ENCODE results near the gene AADACL2.

- TF ChIP-seq, protein P1, sequence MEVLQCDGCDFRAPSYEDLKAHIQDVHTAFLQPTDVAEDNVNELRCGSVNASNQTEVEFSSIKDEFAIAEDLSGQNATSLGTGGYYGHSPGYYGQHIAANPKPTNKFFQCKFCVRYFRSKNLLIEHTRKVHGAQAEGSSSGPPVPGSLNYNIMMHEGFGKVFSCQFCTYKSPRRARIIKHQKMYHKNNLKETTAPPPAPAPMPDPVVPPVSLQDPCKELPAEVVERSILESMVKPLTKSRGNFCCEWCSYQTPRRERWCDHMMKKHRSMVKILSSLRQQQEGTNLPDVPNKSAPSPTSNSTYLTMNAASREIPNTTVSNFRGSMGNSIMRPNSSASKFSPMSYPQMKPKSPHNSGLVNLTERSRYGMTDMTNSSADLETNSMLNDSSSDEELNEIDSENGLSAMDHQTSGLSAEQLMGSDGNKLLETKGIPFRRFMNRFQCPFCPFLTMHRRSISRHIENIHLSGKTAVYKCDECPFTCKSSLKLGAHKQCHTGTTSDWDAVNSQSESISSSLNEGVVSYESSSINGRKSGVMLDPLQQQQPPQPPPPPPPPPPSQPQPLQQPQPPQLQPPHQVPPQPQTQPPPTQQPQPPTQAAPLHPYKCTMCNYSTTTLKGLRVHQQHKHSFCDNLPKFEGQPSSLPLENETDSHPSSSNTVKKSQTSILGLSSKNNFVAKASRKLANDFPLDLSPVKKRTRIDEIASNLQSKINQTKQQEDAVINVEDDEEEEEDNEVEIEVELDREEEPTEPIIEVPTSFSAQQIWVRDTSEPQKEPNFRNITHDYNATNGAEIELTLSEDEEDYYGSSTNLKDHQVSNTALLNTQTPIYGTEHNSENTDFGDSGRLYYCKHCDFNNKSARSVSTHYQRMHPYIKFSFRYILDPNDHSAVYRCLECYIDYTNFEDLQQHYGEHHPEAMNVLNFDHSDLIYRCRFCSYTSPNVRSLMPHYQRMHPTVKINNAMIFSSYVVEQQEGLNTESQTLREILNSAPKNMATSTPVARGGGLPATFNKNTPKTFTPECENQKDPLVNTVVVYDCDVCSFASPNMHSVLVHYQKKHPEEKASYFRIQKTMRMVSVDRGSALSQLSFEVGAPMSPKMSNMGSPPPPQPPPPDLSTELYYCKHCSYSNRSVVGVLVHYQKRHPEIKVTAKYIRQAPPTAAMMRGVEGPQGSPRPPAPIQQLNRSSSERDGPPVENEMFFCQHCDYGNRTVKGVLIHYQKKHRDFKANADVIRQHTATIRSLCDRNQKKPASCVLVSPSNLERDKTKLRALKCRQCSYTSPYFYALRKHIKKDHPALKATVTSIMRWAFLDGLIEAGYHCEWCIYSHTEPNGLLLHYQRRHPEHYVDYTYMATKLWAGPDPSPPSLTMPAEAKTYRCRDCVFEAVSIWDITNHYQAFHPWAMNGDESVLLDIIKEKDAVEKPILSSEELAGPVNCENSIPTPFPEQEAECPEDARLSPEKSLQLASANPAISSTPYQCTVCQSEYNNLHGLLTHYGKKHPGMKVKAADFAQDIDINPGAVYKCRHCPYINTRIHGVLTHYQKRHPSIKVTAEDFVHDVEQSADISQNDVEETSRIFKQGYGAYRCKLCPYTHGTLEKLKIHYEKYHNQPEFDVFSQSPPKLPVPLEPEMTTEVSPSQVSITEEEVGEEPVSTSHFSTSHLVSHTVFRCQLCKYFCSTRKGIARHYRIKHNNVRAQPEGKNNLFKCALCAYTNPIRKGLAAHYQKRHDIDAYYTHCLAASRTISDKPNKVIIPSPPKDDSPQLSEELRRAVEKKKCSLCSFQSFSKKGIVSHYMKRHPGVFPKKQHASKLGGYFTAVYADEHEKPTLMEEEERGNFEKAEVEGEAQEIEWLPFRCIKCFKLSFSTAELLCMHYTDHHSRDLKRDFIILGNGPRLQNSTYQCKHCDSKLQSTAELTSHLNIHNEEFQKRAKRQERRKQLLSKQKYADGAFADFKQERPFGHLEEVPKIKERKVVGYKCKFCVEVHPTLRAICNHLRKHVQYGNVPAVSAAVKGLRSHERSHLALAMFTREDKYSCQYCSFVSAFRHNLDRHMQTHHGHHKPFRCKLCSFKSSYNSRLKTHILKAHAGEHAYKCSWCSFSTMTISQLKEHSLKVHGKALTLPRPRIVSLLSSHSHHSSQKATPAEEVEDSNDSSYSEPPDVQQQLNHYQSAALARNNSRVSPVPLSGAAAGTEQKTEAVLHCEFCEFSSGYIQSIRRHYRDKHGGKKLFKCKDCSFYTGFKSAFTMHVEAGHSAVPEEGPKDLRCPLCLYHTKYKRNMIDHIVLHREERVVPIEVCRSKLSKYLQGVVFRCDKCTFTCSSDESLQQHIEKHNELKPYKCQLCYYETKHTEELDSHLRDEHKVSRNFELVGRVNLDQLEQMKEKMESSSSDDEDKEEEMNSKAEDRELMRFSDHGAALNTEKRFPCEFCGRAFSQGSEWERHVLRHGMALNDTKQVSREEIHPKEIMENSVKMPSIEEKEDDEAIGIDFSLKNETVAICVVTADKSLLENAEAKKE (CRISPR knock-in tag; IDR thresholded peaks at IDR 0.05): no peak
- TF ChIP-seq, protein P2, sequence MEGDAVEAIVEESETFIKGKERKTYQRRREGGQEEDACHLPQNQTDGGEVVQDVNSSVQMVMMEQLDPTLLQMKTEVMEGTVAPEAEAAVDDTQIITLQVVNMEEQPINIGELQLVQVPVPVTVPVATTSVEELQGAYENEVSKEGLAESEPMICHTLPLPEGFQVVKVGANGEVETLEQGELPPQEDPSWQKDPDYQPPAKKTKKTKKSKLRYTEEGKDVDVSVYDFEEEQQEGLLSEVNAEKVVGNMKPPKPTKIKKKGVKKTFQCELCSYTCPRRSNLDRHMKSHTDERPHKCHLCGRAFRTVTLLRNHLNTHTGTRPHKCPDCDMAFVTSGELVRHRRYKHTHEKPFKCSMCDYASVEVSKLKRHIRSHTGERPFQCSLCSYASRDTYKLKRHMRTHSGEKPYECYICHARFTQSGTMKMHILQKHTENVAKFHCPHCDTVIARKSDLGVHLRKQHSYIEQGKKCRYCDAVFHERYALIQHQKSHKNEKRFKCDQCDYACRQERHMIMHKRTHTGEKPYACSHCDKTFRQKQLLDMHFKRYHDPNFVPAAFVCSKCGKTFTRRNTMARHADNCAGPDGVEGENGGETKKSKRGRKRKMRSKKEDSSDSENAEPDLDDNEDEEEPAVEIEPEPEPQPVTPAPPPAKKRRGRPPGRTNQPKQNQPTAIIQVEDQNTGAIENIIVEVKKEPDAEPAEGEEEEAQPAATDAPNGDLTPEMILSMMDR (conservative IDR thresholded peaks at IDR 0.05; ENCODE audit: low read depth in 2 of 2): no peak
- TF ChIP-seq POLR2AphosphoS5 (IDR thresholded peaks at IDR 0.05; ENCODE audit: low read depth): no peak
Observed at GRCh38 chr3:151788401-151788800, 54.7 kb downstream of the AADACL2 start.
